ENCODE measurements around the gene SH3GL2. TPM values are rescaled to one million over a fixed set of nuclear protein-coding genes. Genes with fewer than 3 reads are reported as not detected.

The SH3GL2 gene
- total and polyA plus RNA-seq, 2 donors (not counting 3 experiments of a cell fraction or from before 2014, with no cell fraction given), result 0.12 TPM; not detected in 1

DNA sequence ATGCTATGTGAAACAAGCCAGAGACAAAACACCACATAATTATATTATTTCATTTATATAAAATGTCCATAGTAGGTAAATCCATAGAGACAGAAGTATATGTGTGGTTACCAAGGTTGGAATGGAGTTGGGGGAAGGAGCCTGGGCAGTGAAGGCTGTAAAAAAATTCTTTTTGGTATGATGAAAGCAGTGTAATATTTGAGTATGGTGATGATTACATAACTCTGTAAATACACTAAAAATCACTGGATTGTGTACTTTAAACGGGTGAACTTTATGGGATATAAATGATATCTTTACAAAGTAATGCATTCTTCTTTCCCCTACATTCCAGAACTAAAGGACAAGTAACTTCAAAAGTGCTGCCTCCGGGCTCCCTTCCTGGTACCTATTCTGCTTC is 155.8 kb downstream of the SH3GL2 start:
- no peak overlapping the region for H3K27ac ChIP-seq (ENCODE audit: insufficient read depth, low read depth, low read length)
- no peak overlapping the region for H3K9ac ChIP-seq (replicated peaks; ENCODE audit: extremely low read depth, insufficient read depth, low read length)
- H3K9me1 ChIP-seq (replicated peaks; ENCODE audit: control insufficient read depth, extremely low read depth, insufficient read depth, low read length), result no peaks in the 10 kb centered on the region
- no peaks in the 10 kb centered on the region for H3K9me3 ChIP-seq (replicated peaks; ENCODE audit: control insufficient read depth, insufficient read depth, low read length)
- no peak overlapping the region for H3K4me3 ChIP-seq (replicated peaks in 1 of 3; ENCODE audit: insufficient read depth in 1 of 3, low read depth in 1 of 3, low read length in 3 of 3)
- no peak overlapping the region for H2AFZ ChIP-seq (ENCODE audit: low read depth, low read length)
- CTCF ChIA-PET, result no interaction called here
- dilution Hi-C loops (cut with MboI; ENCODE audit: extremely low pct_ligation_motif_present, low sequenced_read_pairs), result no loop called here
- BruUV-seq (replicated peaks), result no TSS peak
- intact Hi-C loops (cut with micrococcal nuclease), result no loop called here
- DNase-seq (ENCODE audit: low read depth, low spot score), result no peak
- TF ChIP-seq, protein P1, sequence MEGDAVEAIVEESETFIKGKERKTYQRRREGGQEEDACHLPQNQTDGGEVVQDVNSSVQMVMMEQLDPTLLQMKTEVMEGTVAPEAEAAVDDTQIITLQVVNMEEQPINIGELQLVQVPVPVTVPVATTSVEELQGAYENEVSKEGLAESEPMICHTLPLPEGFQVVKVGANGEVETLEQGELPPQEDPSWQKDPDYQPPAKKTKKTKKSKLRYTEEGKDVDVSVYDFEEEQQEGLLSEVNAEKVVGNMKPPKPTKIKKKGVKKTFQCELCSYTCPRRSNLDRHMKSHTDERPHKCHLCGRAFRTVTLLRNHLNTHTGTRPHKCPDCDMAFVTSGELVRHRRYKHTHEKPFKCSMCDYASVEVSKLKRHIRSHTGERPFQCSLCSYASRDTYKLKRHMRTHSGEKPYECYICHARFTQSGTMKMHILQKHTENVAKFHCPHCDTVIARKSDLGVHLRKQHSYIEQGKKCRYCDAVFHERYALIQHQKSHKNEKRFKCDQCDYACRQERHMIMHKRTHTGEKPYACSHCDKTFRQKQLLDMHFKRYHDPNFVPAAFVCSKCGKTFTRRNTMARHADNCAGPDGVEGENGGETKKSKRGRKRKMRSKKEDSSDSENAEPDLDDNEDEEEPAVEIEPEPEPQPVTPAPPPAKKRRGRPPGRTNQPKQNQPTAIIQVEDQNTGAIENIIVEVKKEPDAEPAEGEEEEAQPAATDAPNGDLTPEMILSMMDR (IDR thresholded peaks at IDR 0.05; ENCODE audit: extremely low read depth in 1 of 2, insufficient read depth in 1 of 2, low read depth in 1 of 2, low read length in 2 of 2), result no peak
- H3K4me1 ChIP-seq (ENCODE audit: control insufficient read depth, extremely low read depth, insufficient read depth, low read length), result no peaks in the 10 kb centered on the region
- no peaks in the 10 kb centered on the region for H3K79me2 ChIP-seq (ENCODE audit: control insufficient read depth, insufficient read depth, low read length)
- no peaks in the 10 kb centered on the region for H4K20me1 ChIP-seq (replicated peaks; ENCODE audit: control insufficient read depth, extremely low read depth, insufficient read depth, low read length)
- no peak overlapping the region for H3K4me2 ChIP-seq (ENCODE audit: insufficient read depth, low read length)
- no peak for FAIRE-seq
- no peaks in the 10 kb centered on the region for H3K27me3 ChIP-seq (ENCODE audit: control insufficient read depth in 2 of 2, insufficient read depth in 2 of 2, low read length in 2 of 2)
- POLR2A ChIA-PET, result no interaction called here
- H3K36me3 ChIP-seq (ENCODE audit: control insufficient read depth in 2 of 2, extremely low read depth in 1 of 2, insufficient read depth in 2 of 2, low read length in 2 of 2), result no peaks in the 10 kb centered on the region

DNA sequence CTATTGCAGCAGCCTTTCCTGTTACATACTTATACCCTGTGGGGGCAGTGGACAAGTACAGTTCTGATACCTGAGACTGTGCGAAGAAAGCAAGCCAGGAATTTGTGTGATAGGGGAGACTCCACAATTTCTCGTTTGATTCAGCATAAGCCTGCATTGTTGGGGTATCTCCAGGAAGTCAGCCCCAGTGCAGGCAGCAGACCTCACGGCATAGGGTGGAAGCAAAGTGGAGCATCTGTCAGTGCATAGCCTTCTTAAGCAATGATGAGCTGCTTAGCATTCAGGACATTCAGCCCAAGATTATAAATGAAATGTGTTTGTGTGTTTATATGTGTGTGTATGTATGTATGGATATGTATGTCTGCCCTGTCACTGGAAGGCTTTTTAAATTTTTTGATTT is 157.0 kb downstream of the SH3GL2 start:
- no peak overlapping the region for H3K27ac ChIP-seq (ENCODE audit: insufficient read depth, low read depth, low read length)
- intact Hi-C loops (cut with micrococcal nuclease) (no loop called here), dilution Hi-C loops (cut with MboI; ENCODE audit: extremely low pct_ligation_motif_present, low sequenced_read_pairs) (no loop called here)
- no peaks in the 10 kb centered on the region for H3K9me3 ChIP-seq (replicated peaks; ENCODE audit: control insufficient read depth, insufficient read depth, low read length)
- H3K9ac ChIP-seq (replicated peaks; ENCODE audit: extremely low read depth, insufficient read depth, low read length), result no peak overlapping the region
- no peaks in the 10 kb centered on the region for H3K79me2 ChIP-seq (ENCODE audit: control insufficient read depth, insufficient read depth, low read length)
- no peaks in the 10 kb centered on the region for H3K27me3 ChIP-seq (ENCODE audit: control insufficient read depth in 2 of 2, insufficient read depth in 2 of 2, low read length in 2 of 2)
- FAIRE-seq, result no peak
- H3K4me3 ChIP-seq (replicated peaks in 1 of 3; ENCODE audit: insufficient read depth in 1 of 3, low read depth in 1 of 3, low read length in 3 of 3), result no peak overlapping the region
- no peaks in the 10 kb centered on the region for H4K20me1 ChIP-seq (replicated peaks; ENCODE audit: control insufficient read depth, extremely low read depth, insufficient read depth, low read length)
- TF ChIP-seq GATA2 (IDR thresholded peaks at IDR 0.05; ENCODE audit: insufficient read depth, insufficient read length, low read depth, low read length) (no peak), JUN (IDR thresholded peaks at IDR 0.05; ENCODE audit: borderline replicate concordance, insufficient read depth, insufficient read length, low read depth) (no peak), POLR2AphosphoS5 (IDR thresholded peaks at IDR 0.05; ENCODE audit: insufficient read depth, low read depth, low read length) (no peak), EZH2 (IDR thresholded peaks at IDR 0.05; ENCODE audit: borderline replicate concordance, low read depth, low read length, severe bottlenecking) (no peak), FOS (IDR thresholded peaks at IDR 0.05; ENCODE audit: borderline replicate concordance, insufficient read depth, low read length) (no peak), MYC (IDR thresholded peaks at IDR 0.05; ENCODE audit: low read depth, low read length) (no peak)
- TF ChIP-seq, protein P2, sequence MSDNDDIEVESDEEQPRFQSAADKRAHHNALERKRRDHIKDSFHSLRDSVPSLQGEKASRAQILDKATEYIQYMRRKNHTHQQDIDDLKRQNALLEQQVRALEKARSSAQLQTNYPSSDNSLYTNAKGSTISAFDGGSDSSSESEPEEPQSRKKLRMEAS (IDR thresholded peaks at IDR 0.05; ENCODE audit: insufficient read depth, insufficient read length), result no peak
- TF ChIP-seq, protein P1 (IDR thresholded peaks at IDR 0.05; ENCODE audit: extremely low read depth in 1 of 2, insufficient read depth in 1 of 2, low read depth in 1 of 2, low read length in 2 of 2), result no peak
- no peak overlapping the region for H3K4me2 ChIP-seq (ENCODE audit: insufficient read depth, low read length)
- H3K36me3 ChIP-seq (ENCODE audit: control insufficient read depth in 2 of 2, extremely low read depth in 1 of 2, insufficient read depth in 2 of 2, low read length in 2 of 2), result no peaks in the 10 kb centered on the region
- H3K4me1 ChIP-seq (ENCODE audit: control insufficient read depth, extremely low read depth, insufficient read depth, low read length), result no peaks in the 10 kb centered on the region
- CTCF ChIA-PET, result interaction anchor here (0.9 kb wide), 1 partner anchor 75 kb away, joined by 3 read pairs; no protein-coding TSS in a partner anchor
- no TSS peak for BruUV-seq (replicated peaks)
- no peak for DNase-seq (ENCODE audit: low read depth, low spot score)
- H3K9me1 ChIP-seq (replicated peaks; ENCODE audit: control insufficient read depth, extremely low read depth, insufficient read depth, low read length), result no peaks in the 10 kb centered on the region
- POLR2A ChIA-PET, result no interaction called here
- H2AFZ ChIP-seq (ENCODE audit: low read depth, low read length), result no peak overlapping the region
